Measurements from ENCODE around the gene ALOX12B. TPM values are rescaled to one million over a fixed set of nuclear protein-coding genes. Genes with fewer than 3 reads are reported as not detected.

ALOX12B gene
- total and polyA plus RNA-seq, 2 experiments from 2014 or later: 0.16 to 1.4 TPM

GRCh38 chr17:8076502-8077266, 10.8 kb downstream of the ALOX12B start (continued):
- TF ChIP-seq ZNF114 (CRISPR knock-in tag; IDR thresholded peaks at IDR 0.05) (no peak), NANOG (IDR thresholded peaks at IDR 0.05; ENCODE audit: borderline replicate concordance) (no peak), POLR2AphosphoS5 (IDR thresholded peaks at IDR 0.05; ENCODE audit: low read depth) (no peak)

DNA sequence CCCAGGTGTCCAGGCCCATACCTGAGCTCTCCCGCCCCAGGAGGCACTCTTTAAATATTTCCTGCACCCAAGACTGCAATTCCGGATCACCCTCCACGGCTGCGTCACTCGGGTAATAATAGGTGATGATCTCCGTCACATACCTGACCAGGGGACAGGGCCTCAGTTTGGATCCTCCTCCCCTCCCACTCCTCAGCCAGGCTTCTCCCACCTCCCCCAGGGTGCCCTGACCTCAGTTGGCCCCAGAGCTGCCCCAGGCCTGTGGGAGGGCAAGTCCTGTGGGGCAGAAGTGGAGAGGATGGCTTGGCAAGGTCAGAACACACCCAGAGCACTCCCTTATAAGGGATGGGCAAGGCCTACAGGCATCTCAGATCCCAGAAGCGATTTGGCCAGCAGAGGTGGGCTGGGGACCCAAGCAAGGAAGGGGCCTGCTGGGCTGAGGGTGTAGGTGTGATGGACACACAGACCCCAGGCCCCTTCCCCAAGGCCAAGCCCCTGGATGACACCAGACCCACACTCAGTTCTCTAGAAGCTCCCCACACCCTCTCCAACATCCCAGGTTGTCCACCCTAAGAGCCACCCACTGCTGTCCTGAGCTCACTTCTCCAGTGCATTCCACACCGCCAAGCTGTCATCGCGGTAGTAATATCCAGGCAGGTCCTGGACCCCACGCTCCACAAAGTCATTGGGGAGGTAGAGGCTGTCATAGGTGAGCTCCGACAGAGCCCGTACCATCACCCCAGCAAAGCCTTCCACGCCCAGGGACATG, 11.8 kb downstream of the ALOX12B start:
- H3K4me1 Mint-ChIP-seq: peaks cover 21% of the 10 kb centered on the region
- Histone ChIP-seq H3K36me3 (ENCODE audit: insufficient read depth) (no peaks in the 10 kb centered on the region), H3K9me2 (ENCODE audit: insufficient read depth) (no peaks in the 10 kb centered on the region), H3K4me1 (ENCODE audit: insufficient read depth) (peaks cover 14% of the 10 kb centered on the region; the same call in 1 of the 2 replicates), H3K27ac (ENCODE audit: low read depth) (no peak overlapping the region), H3F3A (replicated peaks; ENCODE audit: low read depth) (no peaks in the 10 kb centered on the region), H4K20me1 (replicated peaks; ENCODE audit: insufficient read depth) (no peaks in the 10 kb centered on the region), H3K27me3 (ENCODE audit: insufficient read depth) (peaks cover 95% of the 10 kb centered on the region), H3K4me3 (no peak overlapping the region), H3K79me2 (replicated peaks; ENCODE audit: insufficient read depth) (no peaks in the 10 kb centered on the region), H3K4me2 (no peak overlapping the region), H2AFZ (no peak overlapping the region)
- no peak overlapping the region for H3K4me3 Mint-ChIP-seq
- peaks cover 5% of the 10 kb centered on the region; the same call in 2 of the 3 replicates for H3K9me3 Mint-ChIP-seq
- peaks cover 79% of the 10 kb centered on the region for H3K27me3 Mint-ChIP-seq (ENCODE audit: insufficient read depth, low read depth, poor library complexity)
- H3K36me3 Mint-ChIP-seq (ENCODE audit: low read depth): peaks cover 2% of the 10 kb centered on the region; the same call in 2 of the 3 replicates
- ATAC-seq: no peak
- DNase-seq (ENCODE audit: low spot score): no peak
- no peak overlapping the region for H3K27ac Mint-ChIP-seq
- TF ChIP-seq, protein P1, sequence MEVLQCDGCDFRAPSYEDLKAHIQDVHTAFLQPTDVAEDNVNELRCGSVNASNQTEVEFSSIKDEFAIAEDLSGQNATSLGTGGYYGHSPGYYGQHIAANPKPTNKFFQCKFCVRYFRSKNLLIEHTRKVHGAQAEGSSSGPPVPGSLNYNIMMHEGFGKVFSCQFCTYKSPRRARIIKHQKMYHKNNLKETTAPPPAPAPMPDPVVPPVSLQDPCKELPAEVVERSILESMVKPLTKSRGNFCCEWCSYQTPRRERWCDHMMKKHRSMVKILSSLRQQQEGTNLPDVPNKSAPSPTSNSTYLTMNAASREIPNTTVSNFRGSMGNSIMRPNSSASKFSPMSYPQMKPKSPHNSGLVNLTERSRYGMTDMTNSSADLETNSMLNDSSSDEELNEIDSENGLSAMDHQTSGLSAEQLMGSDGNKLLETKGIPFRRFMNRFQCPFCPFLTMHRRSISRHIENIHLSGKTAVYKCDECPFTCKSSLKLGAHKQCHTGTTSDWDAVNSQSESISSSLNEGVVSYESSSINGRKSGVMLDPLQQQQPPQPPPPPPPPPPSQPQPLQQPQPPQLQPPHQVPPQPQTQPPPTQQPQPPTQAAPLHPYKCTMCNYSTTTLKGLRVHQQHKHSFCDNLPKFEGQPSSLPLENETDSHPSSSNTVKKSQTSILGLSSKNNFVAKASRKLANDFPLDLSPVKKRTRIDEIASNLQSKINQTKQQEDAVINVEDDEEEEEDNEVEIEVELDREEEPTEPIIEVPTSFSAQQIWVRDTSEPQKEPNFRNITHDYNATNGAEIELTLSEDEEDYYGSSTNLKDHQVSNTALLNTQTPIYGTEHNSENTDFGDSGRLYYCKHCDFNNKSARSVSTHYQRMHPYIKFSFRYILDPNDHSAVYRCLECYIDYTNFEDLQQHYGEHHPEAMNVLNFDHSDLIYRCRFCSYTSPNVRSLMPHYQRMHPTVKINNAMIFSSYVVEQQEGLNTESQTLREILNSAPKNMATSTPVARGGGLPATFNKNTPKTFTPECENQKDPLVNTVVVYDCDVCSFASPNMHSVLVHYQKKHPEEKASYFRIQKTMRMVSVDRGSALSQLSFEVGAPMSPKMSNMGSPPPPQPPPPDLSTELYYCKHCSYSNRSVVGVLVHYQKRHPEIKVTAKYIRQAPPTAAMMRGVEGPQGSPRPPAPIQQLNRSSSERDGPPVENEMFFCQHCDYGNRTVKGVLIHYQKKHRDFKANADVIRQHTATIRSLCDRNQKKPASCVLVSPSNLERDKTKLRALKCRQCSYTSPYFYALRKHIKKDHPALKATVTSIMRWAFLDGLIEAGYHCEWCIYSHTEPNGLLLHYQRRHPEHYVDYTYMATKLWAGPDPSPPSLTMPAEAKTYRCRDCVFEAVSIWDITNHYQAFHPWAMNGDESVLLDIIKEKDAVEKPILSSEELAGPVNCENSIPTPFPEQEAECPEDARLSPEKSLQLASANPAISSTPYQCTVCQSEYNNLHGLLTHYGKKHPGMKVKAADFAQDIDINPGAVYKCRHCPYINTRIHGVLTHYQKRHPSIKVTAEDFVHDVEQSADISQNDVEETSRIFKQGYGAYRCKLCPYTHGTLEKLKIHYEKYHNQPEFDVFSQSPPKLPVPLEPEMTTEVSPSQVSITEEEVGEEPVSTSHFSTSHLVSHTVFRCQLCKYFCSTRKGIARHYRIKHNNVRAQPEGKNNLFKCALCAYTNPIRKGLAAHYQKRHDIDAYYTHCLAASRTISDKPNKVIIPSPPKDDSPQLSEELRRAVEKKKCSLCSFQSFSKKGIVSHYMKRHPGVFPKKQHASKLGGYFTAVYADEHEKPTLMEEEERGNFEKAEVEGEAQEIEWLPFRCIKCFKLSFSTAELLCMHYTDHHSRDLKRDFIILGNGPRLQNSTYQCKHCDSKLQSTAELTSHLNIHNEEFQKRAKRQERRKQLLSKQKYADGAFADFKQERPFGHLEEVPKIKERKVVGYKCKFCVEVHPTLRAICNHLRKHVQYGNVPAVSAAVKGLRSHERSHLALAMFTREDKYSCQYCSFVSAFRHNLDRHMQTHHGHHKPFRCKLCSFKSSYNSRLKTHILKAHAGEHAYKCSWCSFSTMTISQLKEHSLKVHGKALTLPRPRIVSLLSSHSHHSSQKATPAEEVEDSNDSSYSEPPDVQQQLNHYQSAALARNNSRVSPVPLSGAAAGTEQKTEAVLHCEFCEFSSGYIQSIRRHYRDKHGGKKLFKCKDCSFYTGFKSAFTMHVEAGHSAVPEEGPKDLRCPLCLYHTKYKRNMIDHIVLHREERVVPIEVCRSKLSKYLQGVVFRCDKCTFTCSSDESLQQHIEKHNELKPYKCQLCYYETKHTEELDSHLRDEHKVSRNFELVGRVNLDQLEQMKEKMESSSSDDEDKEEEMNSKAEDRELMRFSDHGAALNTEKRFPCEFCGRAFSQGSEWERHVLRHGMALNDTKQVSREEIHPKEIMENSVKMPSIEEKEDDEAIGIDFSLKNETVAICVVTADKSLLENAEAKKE (CRISPR knock-in tag; IDR thresholded peaks at IDR 0.05): no peak
- TF ChIP-seq POLR2AphosphoS5 (IDR thresholded peaks at IDR 0.05; ENCODE audit: low read depth) (no peak), EZH2 (IDR thresholded peaks at IDR 0.05; ENCODE audit: low read depth, unreplicated experiment) (no peak), NANOG (IDR thresholded peaks at IDR 0.05; ENCODE audit: borderline replicate concordance) (no peak), EZH2phosphoT487 (IDR thresholded peaks at IDR 0.05; ENCODE audit: unreplicated experiment) (no peak), CREB1 (CRISPR knock-in tag; IDR thresholded peaks at IDR 0.05; ENCODE audit: low read depth) (no peak), JUNB (IDR thresholded peaks at IDR 0.05; ENCODE audit: unreplicated experiment) (no peak), STAT1 (IDR thresholded peaks at IDR 0.05; ENCODE audit: unreplicated experiment) (no peak)
- TF ChIP-seq, protein P2, sequence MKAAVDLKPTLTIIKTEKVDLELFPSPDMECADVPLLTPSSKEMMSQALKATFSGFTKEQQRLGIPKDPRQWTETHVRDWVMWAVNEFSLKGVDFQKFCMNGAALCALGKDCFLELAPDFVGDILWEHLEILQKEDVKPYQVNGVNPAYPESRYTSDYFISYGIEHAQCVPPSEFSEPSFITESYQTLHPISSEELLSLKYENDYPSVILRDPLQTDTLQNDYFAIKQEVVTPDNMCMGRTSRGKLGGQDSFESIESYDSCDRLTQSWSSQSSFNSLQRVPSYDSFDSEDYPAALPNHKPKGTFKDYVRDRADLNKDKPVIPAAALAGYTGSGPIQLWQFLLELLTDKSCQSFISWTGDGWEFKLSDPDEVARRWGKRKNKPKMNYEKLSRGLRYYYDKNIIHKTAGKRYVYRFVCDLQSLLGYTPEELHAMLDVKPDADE (IDR thresholded peaks at IDR 0.05): no peak
- TF ChIP-seq, protein P3, sequence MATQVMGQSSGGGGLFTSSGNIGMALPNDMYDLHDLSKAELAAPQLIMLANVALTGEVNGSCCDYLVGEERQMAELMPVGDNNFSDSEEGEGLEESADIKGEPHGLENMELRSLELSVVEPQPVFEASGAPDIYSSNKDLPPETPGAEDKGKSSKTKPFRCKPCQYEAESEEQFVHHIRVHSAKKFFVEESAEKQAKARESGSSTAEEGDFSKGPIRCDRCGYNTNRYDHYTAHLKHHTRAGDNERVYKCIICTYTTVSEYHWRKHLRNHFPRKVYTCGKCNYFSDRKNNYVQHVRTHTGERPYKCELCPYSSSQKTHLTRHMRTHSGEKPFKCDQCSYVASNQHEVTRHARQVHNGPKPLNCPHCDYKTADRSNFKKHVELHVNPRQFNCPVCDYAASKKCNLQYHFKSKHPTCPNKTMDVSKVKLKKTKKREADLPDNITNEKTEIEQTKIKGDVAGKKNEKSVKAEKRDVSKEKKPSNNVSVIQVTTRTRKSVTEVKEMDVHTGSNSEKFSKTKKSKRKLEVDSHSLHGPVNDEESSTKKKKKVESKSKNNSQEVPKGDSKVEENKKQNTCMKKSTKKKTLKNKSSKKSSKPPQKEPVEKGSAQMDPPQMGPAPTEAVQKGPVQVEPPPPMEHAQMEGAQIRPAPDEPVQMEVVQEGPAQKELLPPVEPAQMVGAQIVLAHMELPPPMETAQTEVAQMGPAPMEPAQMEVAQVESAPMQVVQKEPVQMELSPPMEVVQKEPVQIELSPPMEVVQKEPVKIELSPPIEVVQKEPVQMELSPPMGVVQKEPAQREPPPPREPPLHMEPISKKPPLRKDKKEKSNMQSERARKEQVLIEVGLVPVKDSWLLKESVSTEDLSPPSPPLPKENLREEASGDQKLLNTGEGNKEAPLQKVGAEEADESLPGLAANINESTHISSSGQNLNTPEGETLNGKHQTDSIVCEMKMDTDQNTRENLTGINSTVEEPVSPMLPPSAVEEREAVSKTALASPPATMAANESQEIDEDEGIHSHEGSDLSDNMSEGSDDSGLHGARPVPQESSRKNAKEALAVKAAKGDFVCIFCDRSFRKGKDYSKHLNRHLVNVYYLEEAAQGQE (IDR thresholded peaks at IDR 0.05; ENCODE audit: unreplicated experiment): no peak

All from GM23338 (cell line).